T-cell (primary cell): ENCODE measurements around the gene THOP1. TPM values are rescaled to one million over a fixed set of nuclear protein-coding genes. Genes with fewer than 3 reads are reported as not detected.
"Not testable (repeated sequence)": the region's sequence is repeated elsewhere in the genome, so short reads cannot be mapped to it uniquely, and the experiment has no call there.

Experiments used
- ATAC-seq, 4 experiments: fragments of 200-7000 bp in 3 of 4; fragments of 150-1000 bp in 1 of 4; cut with Tn5 transposase; replicated peaks in 1 of 4; 1 replicate in 3 of 4; 2 replicates in 1 of 4; pipeline ENCODE4 v1.10.0; 2021; ENCODE audit warnings: moderate library complexity in 3 of 4, mild to moderate bottlenecking in 2 of 4, moderate number of reproducible peaks in 1 of 4
- CTCF ChIA-PET, 2 donors: fragments of 300-600 bp; sonication (Branson Sonifier 250); formaldehyde crosslinking; loops; one replicate each; lab custom pipeline; 2022; ENCODE audit warnings: antibody characterized with exemption in 2 of 2; lab: Charles Lee
- POLR2A ChIA-PET, 2 donors: fragments of 300-600 bp; sonication (Branson Sonifier 250); formaldehyde crosslinking; loops; one replicate each; lab custom pipeline; 2022; ENCODE audit warnings: antibody characterized with exemption in 2 of 2; lab: Charles Lee
- DNase-seq, 35 experiments: peaks; one replicate each; pipeline versions ENCODE4 v3.0.0 to v3.0.0-alpha.2; 2013 to 2023
- H3K27ac ChIP-seq: one replicate; pipeline ENCODE4 v1.5.1; 2013; ENCODE audit warnings: low read length
- H3K27me3 ChIP-seq, 2 experiments: replicated peaks in 1 of 2; 1 replicate in 1 of 2; 2 replicates in 1 of 2; pipeline versions ENCODE4 v1.6.1 to v1.7.0; 2013; ENCODE audit warnings: low read length in 1 of 2, mixed read lengths in 1 of 2; ENCODE audit not compliant: control insufficient read depth in 2 of 2, insufficient read depth in 2 of 2; ENCODE audit errors: extremely low read depth in 1 of 2
- H3K36me3 ChIP-seq, 2 donors: 1 replicate in 1 of 2; 2 replicates in 1 of 2; pipeline versions ENCODE4 v1.6.1 to v1.7.0; 2013; ENCODE audit warnings: low read length in 1 of 2; ENCODE audit not compliant: control insufficient read depth in 2 of 2, insufficient read depth in 1 of 2; ENCODE audit errors: extremely low read depth in 1 of 2
- H3K4me1 ChIP-seq, 2 experiments: 1 replicate in 1 of 2; 2 replicates in 1 of 2; pipeline versions ENCODE4 v1.6.1 to v1.7.0; 2013; ENCODE audit warnings: low read length in 2 of 2, mixed read lengths in 1 of 2; ENCODE audit not compliant: insufficient read depth in 2 of 2, control insufficient read depth in 1 of 2; ENCODE audit errors: extremely low read depth in 1 of 2
- H3K4me3 ChIP-seq, 2 donors: 1 replicate in 1 of 2; 2 replicates in 1 of 2; pipeline versions ENCODE4 v1.5.1 to v1.7.0; 2013; ENCODE audit warnings: mild to moderate bottlenecking in 2 of 2, low read length in 1 of 2, moderate library complexity in 1 of 2; ENCODE audit not compliant: control insufficient read depth in 1 of 2; ENCODE audit errors: extremely low read depth in 1 of 2
- H3K9me3 ChIP-seq: 2 replicates; pipeline ENCODE4 v1.7.0; 2013
- H3K27ac Mint-ChIP-seq, 2 donors: one replicate each; pipeline ENCODE4 v1.8.0; 2020 to 2021; ENCODE audit warnings: mild to moderate bottlenecking in 2 of 2, mixed read lengths in 2 of 2
- H3K27me3 Mint-ChIP-seq, 2 donors: one replicate each; pipeline ENCODE4 v1.8.0; 2021 to 2022; ENCODE audit warnings: mixed read lengths in 2 of 2
- H3K36me3 Mint-ChIP-seq: one replicate; pipeline ENCODE4 v1.8.0; 2021; ENCODE audit warnings: mixed read lengths
- H3K4me1 Mint-ChIP-seq, 3 donors: one replicate each; pipeline ENCODE4 v1.8.0; 2020 to 2022; ENCODE audit warnings: mixed read lengths in 3 of 3, mild to moderate bottlenecking in 1 of 3
- H3K4me3 Mint-ChIP-seq, 3 donors: one replicate each; pipeline ENCODE4 v1.8.0; 2020 to 2022; ENCODE audit warnings: mild to moderate bottlenecking in 3 of 3, mixed read lengths in 3 of 3, moderate library complexity in 3 of 3
- H3K9me3 Mint-ChIP-seq, 3 donors: one replicate each; pipeline ENCODE4 v1.8.0; 2020 to 2022; ENCODE audit warnings: mixed read lengths in 3 of 3
- WGBS: methylation state at CpG from one replicate; pipeline ENCODE4 v1.1.5; 2013; ENCODE audit warnings: missing lambda C conversion rate; ENCODE audit not compliant: insufficient coverage; 5-methylcytosine and 5-hydroxymethylcytosine counted together
- total RNA-seq, 35 experiments: library from RNA in 6 of 35; stranded (reverse) in 6 of 35; fragments of 120-200 nt in 1 of 35; gene quantifications; one replicate each; pipeline versions ENCODE4 v1.2.1 to v1.2.4 and lab custom pipeline; 2013 to 2026

Gene THOP1
- total RNA-seq, 5 donors from 2014 or later (not counting 1 experiment from before 2014, with no cell fraction given): 30.8 to 46.6 (median 41.9) TPM

DNA sequence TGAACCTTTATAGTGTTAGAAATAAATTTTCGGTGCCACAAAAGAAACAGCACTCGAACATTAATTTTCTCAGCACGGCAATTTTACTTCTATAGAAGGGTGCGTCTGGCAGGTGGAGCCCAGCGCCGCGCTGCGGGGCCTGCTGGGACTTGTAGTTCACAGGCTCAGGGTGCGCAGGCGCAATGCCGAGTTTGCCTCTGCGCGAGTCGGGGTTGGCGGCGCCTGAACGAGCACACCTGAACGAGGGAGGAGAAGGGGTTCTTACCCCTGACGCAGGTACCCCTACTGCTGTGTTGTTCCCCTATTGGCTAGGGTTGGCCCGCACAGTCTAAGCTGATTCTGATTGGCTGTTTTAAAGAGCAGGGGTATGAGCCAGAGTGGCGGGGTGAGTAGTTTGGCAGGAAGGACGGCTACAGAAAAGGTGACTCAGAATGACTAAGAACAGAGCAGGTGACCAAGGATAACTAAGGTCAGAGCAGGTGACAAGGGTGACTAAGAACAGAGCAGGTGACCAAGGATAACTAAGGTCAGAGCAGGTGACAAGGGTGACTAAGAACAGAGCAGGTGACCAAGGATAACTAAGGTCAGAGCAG lies 32.0 kb downstream of the THOP1 start:
- H3K4me3 Mint-ChIP-seq, H3K36me3 ChIP-seq, CTCF ChIA-PET, H3K4me3 ChIP-seq, H3K27ac ChIP-seq, H3K27me3 Mint-ChIP-seq, H3K27me3 ChIP-seq, H3K9me3 Mint-ChIP-seq, ATAC-seq, DNase-seq, H3K36me3 Mint-ChIP-seq, H3K9me3 ChIP-seq, POLR2A ChIA-PET: not testable (repeated sequence)
- Mint-ChIP-seq H3K27ac (peak overlapping the region in 1 of 2 donors; percentile 37), H3K4me1 (peaks cover 3 to 14% (median 6%) of the 10 kb centered on the region in 3 donors)
- H3K4me1 ChIP-seq: peaks cover 4 to 18% of the 10 kb centered on the region in 2 experiments
- WGBS: 84% methylated on average over 20 of the region's 22 CpGs

DNA sequence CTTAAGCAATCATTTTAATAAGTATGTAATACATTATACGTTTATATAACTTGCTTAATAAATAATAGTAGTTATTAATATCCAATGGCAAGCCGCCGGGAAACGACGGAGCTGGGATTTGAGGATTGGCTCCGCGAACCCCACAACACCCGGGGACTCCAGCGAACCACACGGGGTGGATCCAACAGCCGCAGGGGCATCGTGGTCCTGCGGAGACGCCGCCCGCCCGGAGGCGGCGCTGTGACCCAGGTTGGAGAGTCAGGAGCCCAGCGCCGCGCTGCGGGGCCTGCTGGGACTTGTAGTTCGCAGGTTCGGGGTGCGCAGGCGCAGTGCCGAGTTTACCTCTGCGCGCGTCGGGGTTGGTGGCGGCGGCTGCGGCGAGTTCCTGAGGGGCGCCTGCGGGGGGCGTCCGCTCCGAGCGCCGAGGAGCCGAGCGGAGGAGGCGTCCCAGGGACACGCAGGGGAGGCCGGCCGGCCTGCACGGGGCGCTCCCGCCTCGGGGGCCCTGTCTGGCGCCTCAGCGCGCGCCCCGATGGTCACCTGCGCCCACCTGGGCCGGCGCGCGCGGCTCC lies 34.3 kb downstream of the THOP1 start, which contains the start of gene ZNF554:
TSS of gene ZNF554 (plus strand) at position 329 of the 572 bp plus-strand sequence. CDS start at position 533, 204 bp downstream.
- ATAC-seq: peak; percentile 95 to 99 (median 98)
- peaks cover 3 to 14% (median 6%) of the 10 kb centered on the region in 3 donors for H3K4me1 Mint-ChIP-seq
- under 1% methylated on average over 63 of the region's 64 CpGs for WGBS

DNA sequence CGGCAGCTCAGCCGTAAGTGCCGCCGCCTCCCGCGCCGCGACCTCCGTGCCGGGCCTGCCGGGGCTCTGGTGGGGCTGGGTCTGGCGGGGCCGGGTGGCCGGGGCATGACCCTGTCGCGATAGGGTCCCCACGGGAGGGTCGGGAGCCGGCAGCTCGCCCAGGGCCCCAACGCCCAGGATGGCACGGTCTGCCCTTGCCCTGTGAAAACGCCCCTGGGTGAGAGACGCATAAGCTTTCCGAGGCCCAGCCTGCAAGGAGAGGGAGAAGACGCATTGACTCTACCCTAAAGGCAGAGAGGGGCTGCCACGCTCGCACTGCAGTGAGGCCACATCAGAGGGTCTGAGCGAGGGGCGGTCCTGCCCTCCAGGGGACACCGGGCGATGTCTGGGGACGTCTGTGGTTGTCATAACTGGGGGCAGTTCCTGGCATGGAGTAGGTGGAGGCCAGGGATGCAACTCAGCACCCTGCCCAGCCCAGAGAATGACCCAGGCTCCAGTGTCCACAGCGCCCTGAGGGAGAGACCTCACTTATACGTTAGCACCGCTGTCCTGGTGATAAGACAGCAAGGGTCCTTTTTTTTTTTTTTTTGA lies 34.9 kb downstream of the THOP1 start:
- Mint-ChIP-seq H3K4me1 (peaks cover 3 to 14% (median 6%) of the 10 kb centered on the region in 3 donors), H3K36me3 (peaks cover 5% of the 10 kb centered on the region), H3K27ac (peak overlapping the region in 1 of 2 donors; percentile 34), H3K4me3 (peak overlapping the region; percentile 78 to 82 (median 79)), H3K9me3 (no peaks in the 10 kb centered on the region), H3K27me3 (no peaks in the 10 kb centered on the region)
- Histone ChIP-seq H3K4me3 (peak overlapping the region; percentile 59 to 87), H3K27ac (no peak overlapping the region), H3K9me3 (no peaks in the 10 kb centered on the region), H3K4me1 (peaks cover 4 to 18% of the 10 kb centered on the region in 2 experiments), H3K27me3 (no peaks in the 10 kb centered on the region), H3K36me3 (peaks cover 0 to 3% of the 10 kb centered on the region in 2 donors)
- 2% methylated on average over 29 of the region's 36 CpGs for whole genome bisulfite sequencing
- POLR2A ChIA-PET: no interaction called here
- DNase-seq (peak in 5 of 35 experiments; percentile 3 to 17 (median 10)), ATAC-seq (peak in 3 of 4 experiments; percentile 21 to 27 (median 24))
- CTCF ChIA-PET: interaction anchor here in 1 of 2 donors (1.0 kb wide), 1 partner anchor 21 kb away, joined by 3 read pairs; the partner anchor contains the start of gene ZNF555

More for the DNA sequence above, 34.3 kb downstream of the THOP1 start, which contains the start of gene ZNF554:
- POLR2A ChIA-PET: no interaction called here
- H3K27ac Mint-ChIP-seq: peak within 1 kb of the TSS in 1 of 2 donors; percentile 34
- Histone ChIP-seq H3K27ac (no peak within 1 kb of the TSS), H3K4me3 (peak within 1 kb of the TSS; percentile 59 to 87), H3K27me3 (no peaks in the 10 kb centered on the region), H3K9me3 (no peaks in the 10 kb centered on the region), H3K36me3 (peaks cover 0 to 3% of the 10 kb centered on the region in 2 donors), H3K4me1 (peaks cover 4 to 18% of the 10 kb centered on the region in 2 experiments)
- CTCF ChIA-PET: interaction anchor here (0.6 to 1.0 kb wide), 2 partner anchors 21 to 26 kb away, joined by 3 read pairs; partner anchors contain the start of gene ZNF555 (in 1 of the 2)
- peak; percentile 91 to 99 (median 97) for DNase-seq
- H3K36me3 Mint-ChIP-seq: peaks cover 4% of the 10 kb centered on the region
- H3K9me3 Mint-ChIP-seq: no peaks in the 10 kb centered on the region
- H3K27me3 Mint-ChIP-seq: no peaks in the 10 kb centered on the region
- H3K4me3 Mint-ChIP-seq: peak within 1 kb of the TSS; percentile 78 to 82 (median 79)

DNA sequence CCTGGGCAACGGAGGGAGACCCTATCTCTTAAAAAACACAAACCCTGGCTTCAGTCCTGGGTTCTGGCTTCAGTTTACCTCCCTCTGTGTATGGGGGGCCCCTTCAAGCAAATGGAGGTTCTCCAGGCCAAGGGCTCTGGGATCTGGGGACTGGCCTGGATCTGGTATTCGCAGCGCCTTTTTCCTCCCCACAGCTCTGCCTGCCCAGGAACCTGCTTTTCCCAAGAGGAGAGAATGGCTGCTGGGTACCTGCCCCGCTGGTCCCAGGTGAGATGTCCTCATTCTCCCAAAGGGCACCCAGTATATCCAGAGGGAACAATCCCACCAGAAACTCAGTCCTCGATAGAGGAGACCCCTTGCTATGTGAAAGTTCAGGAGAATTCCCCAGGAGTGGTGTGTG lies 37.5 kb downstream of the THOP1 start:
- ATAC-seq (no peak), DNase-seq (no peak)
- H3K27me3 ChIP-seq: no peaks in the 10 kb centered on the region
- H3K27ac ChIP-seq: no peak overlapping the region
- peaks cover 0 to 3% of the 10 kb centered on the region in 2 donors for H3K36me3 ChIP-seq
- POLR2A ChIA-PET: interaction anchor here in 1 of 2 donors (0.6 kb wide), 1 partner anchor 29 kb away, joined by 3 read pairs; no protein-coding TSS in a partner anchor
- 80% methylated on average over 1 of the region's 5 CpGs for WGBS
- no peaks in the 10 kb centered on the region for H3K27me3 Mint-ChIP-seq
- H3K9me3 ChIP-seq: no peaks in the 10 kb centered on the region
- no peaks in the 10 kb centered on the region for H3K9me3 Mint-ChIP-seq
- H3K4me1 Mint-ChIP-seq: peaks cover 3 to 11% (median 6%) of the 10 kb centered on the region in 3 donors
- H3K4me1 ChIP-seq: peaks cover 4 to 18% of the 10 kb centered on the region in 2 experiments
- no peak overlapping the region for H3K4me3 ChIP-seq
- CTCF ChIA-PET: no interaction called here
- peaks cover 16% of the 10 kb centered on the region for H3K36me3 Mint-ChIP-seq
- no peak overlapping the region for H3K4me3 Mint-ChIP-seq
- H3K27ac Mint-ChIP-seq: no peak overlapping the region

DNA sequence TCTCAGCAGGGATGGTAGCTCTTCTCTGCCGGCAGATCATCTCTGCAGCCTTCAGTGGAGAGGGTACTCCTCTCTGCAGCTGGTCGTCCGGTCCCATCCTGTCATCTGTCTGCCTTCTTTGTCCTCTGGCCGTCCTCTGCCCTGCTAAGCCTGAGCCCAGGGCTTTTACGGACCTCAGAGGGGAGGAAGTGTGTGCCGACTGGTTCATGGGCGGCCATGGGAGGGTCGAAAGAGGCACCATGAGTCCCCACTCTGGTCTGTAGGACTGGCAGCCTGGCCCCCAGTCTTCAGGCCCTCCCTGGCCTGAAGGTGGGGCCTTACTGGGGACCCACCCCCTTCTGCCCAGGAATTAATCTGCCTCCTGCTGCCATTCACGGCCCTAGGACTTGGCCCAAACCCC lies 38.3 kb downstream of the THOP1 start:
- H3K9me3 ChIP-seq: no peaks in the 10 kb centered on the region
- no peak overlapping the region for H3K4me3 ChIP-seq
- Mint-ChIP-seq H3K4me3 (no peak overlapping the region), H3K27ac (no peak overlapping the region), H3K36me3 (peaks cover 24% of the 10 kb centered on the region), H3K4me1 (peaks cover 3 to 11% (median 6%) of the 10 kb centered on the region in 3 donors), H3K27me3 (no peaks in the 10 kb centered on the region), H3K9me3 (no peaks in the 10 kb centered on the region)
- H3K36me3 ChIP-seq: peaks cover 0 to 3% of the 10 kb centered on the region in 2 donors
- DNase-seq: no peak
- ChIA-PET CTCF (no interaction called here), POLR2A (no interaction called here)
- H3K27me3 ChIP-seq: no peaks in the 10 kb centered on the region
- whole genome bisulfite sequencing: 76% methylated on average over 9 of the region's 9 CpGs
- H3K4me1 ChIP-seq: peaks cover 4 to 18% of the 10 kb centered on the region in 2 experiments
- ATAC-seq: no peak
- H3K27ac ChIP-seq: no peak overlapping the region

DNA sequence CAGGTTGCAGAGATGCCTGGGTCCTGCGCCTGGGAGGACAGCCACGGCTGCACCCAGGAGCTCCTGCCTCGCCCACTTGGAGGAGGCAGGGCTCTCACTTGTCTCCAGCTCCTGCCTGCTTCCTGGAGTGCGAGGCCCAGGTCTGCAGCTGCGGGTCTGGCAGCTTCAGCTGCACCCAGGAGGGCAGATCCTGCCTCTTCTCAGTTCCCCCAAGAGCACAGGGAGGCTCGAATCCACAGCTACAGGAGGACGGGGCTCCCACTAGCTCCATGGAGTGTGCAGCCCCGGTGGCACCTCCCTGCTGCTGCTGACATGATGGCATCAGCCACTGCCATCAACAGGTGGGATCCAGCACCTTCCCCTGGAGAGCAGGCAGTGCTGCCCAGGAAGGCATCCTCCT lies 38.8 kb downstream of the THOP1 start:
- Histone ChIP-seq H3K27me3 (no peaks in the 10 kb centered on the region), H3K4me3 (no peak overlapping the region), H3K27ac (no peak overlapping the region), H3K4me1 (peaks cover 4 to 17% of the 10 kb centered on the region in 2 experiments), H3K9me3 (no peaks in the 10 kb centered on the region), H3K36me3 (peaks cover 0 to 3% of the 10 kb centered on the region in 2 donors)
- peaks cover 26% of the 10 kb centered on the region for H3K36me3 Mint-ChIP-seq
- no peaks in the 10 kb centered on the region for H3K9me3 Mint-ChIP-seq
- peaks cover 3 to 11% (median 6%) of the 10 kb centered on the region in 3 donors for H3K4me1 Mint-ChIP-seq
- CTCF ChIA-PET: interaction anchor here in 1 of 2 donors (0.5 kb wide), 1 partner anchor 141 kb away, joined by 3 read pairs; no protein-coding TSS in a partner anchor
- H3K27ac Mint-ChIP-seq: no peak overlapping the region
- ATAC-seq: no peak
- POLR2A ChIA-PET: interaction anchor here in 1 of 2 donors (0.6 kb wide), 1 partner anchor 90 kb away, joined by 3 read pairs; no protein-coding TSS in a partner anchor
- no peaks in the 10 kb centered on the region for H3K27me3 Mint-ChIP-seq
- 75% methylated on average over 8 of the region's 8 CpGs for WGBS
- no peak for DNase-seq
- no peak overlapping the region for H3K4me3 Mint-ChIP-seq
